HUES48 (cell line): ENCODE results near the gene ZXDC.

ENCODE experiments used
- H3K27ac ChIP-seq: one replicate; pipeline ENCODE4 v1.7.0; 2013; ENCODE audit warnings: low read depth, low read length, inconsistent platforms
- H3K27me3 ChIP-seq: 2 replicates; pipeline ENCODE4 v1.6.1; 2013; ENCODE audit warnings: mild to moderate bottlenecking, low read length; ENCODE audit not compliant: control insufficient read depth, insufficient read depth
- H3K36me3 ChIP-seq: 2 replicates; pipeline ENCODE4 v1.6.1; 2013; ENCODE audit warnings: low read length; ENCODE audit not compliant: control insufficient read depth, insufficient read depth
- H3K4me1 ChIP-seq: 2 replicates; pipeline ENCODE4 v1.6.1; 2013; ENCODE audit warnings: mild to moderate bottlenecking, low read length; ENCODE audit not compliant: control insufficient read depth, insufficient read depth
- H3K4me3 ChIP-seq: 2 replicates; pipeline ENCODE4 v1.5.1; 2013; ENCODE audit warnings: mild to moderate bottlenecking, low read depth, low read length
- H3K9ac ChIP-seq: 2 replicates; pipeline ENCODE4 v1.6.1; 2013; ENCODE audit warnings: mild to moderate bottlenecking, low read depth, low read length, moderate library complexity
- H3K9me3 ChIP-seq: 2 replicates; pipeline ENCODE4 v1.6.1; 2013; ENCODE audit warnings: low read length; ENCODE audit not compliant: control insufficient read depth, insufficient read depth

Gene ZXDC

GRCh38 chr3:126419151-126419703, 56.5 kb downstream of the ZXDC start:
- Histone ChIP-seq H3K27ac (no peak overlapping the region), H3K4me1 (peaks cover 9% of the 10 kb centered on the region), H3K36me3 (no peaks in the 10 kb centered on the region), H3K27me3 (no peaks in the 10 kb centered on the region), H3K4me3 (no peak overlapping the region), H3K9ac (no peak overlapping the region), H3K9me3 (no peaks in the 10 kb centered on the region)

- Histone ChIP-seq H3K27me3 (no peaks in the 10 kb centered on the region), H3K36me3 (no peaks in the 10 kb centered on the region), H3K4me3 (no peak overlapping the region), H3K9me3 (no peaks in the 10 kb centered on the region), H3K27ac (no peak overlapping the region), H3K4me1 (peaks cover 9% of the 10 kb centered on the region), H3K9ac (no peak overlapping the region)
These were observed 57.0 kb downstream of the ZXDC start for GRCh38 chr3:126418661-126419131.

GRCh38 chr3:126417981-126418530, 57.6 kb downstream of the ZXDC start:
- H3K27me3 ChIP-seq, result no peaks in the 10 kb centered on the region
- no peak overlapping the region for H3K4me3 ChIP-seq
- H3K36me3 ChIP-seq, result no peaks in the 10 kb centered on the region
- peaks cover 9% of the 10 kb centered on the region for H3K4me1 ChIP-seq
- no peak overlapping the region for H3K27ac ChIP-seq
- no peaks in the 10 kb centered on the region for H3K9me3 ChIP-seq
- H3K9ac ChIP-seq, result no peak overlapping the region

- no peak overlapping the region for H3K9ac ChIP-seq
- H3K4me1 ChIP-seq, result peaks cover 9% of the 10 kb centered on the region
- H3K27ac ChIP-seq, result no peak overlapping the region
These were observed 58.2 kb downstream of the ZXDC start for GRCh38 chr3:126417515-126417914.

GRCh38 chr3:126416943-126417342, 58.7 kb downstream of the ZXDC start:
- Histone ChIP-seq H3K27ac (no peak overlapping the region), H3K36me3 (no peaks in the 10 kb centered on the region), H3K27me3 (no peaks in the 10 kb centered on the region), H3K9ac (no peak overlapping the region), H3K9me3 (no peaks in the 10 kb centered on the region), H3K4me1 (peaks cover 9% of the 10 kb centered on the region), H3K4me3 (no peak overlapping the region)

More at GRCh38 chr3:126417515-126417914, 58.2 kb downstream of the ZXDC start:
- Histone ChIP-seq H3K4me3 (no peak overlapping the region), H3K36me3 (no peaks in the 10 kb centered on the region), H3K27me3 (no peaks in the 10 kb centered on the region), H3K9me3 (no peaks in the 10 kb centered on the region)

GRCh38 chr3:126415661-126416591, 59.8 kb downstream of the ZXDC start:
- Histone ChIP-seq H3K4me1 (peaks cover 9% of the 10 kb centered on the region), H3K4me3 (no peak overlapping the region), H3K9me3 (no peaks in the 10 kb centered on the region), H3K27ac (no peak overlapping the region), H3K9ac (no peak overlapping the region), H3K36me3 (no peaks in the 10 kb centered on the region), H3K27me3 (no peaks in the 10 kb centered on the region; the same call in 1 of the 2 replicates)

- H3K4me1 ChIP-seq, result peaks cover 6% of the 10 kb centered on the region
- H3K9me3 ChIP-seq, result no peaks in the 10 kb centered on the region
- no peak overlapping the region for H3K27ac ChIP-seq
- H3K9ac ChIP-seq, result no peak overlapping the region
- no peaks in the 10 kb centered on the region for H3K36me3 ChIP-seq
- H3K27me3 ChIP-seq, result no peaks in the 10 kb centered on the region; the same call in 1 of the 2 replicates
- H3K4me3 ChIP-seq, result no peak overlapping the region
These were observed 60.6 kb downstream of the ZXDC start for GRCh38 chr3:126414961-126415660.

GRCh38 chr3:126414406-126414805, 61.3 kb downstream of the ZXDC start:
- H3K36me3 ChIP-seq, result no peaks in the 10 kb centered on the region
- no peak overlapping the region for H3K27ac ChIP-seq
- no peaks in the 10 kb centered on the region; the same call in 1 of the 2 replicates for H3K27me3 ChIP-seq
- peaks cover 3% of the 10 kb centered on the region; the same call in 1 of the 2 replicates for H3K4me1 ChIP-seq
- H3K9ac ChIP-seq, result no peak overlapping the region
- no peak overlapping the region for H3K4me3 ChIP-seq
- no peaks in the 10 kb centered on the region for H3K9me3 ChIP-seq

GRCh38 chr3:126413693-126414080, 62.0 kb downstream of the ZXDC start:
- no peaks in the 10 kb centered on the region; the same call in 1 of the 2 replicates for H3K27me3 ChIP-seq
- H3K36me3 ChIP-seq, result no peaks in the 10 kb centered on the region

GRCh38 chr3:126412841-126413692, 62.6 kb downstream of the ZXDC start:
- no peak overlapping the region for H3K4me3 ChIP-seq
- no peaks in the 10 kb centered on the region for H3K36me3 ChIP-seq
- no peaks in the 10 kb centered on the region for H3K9me3 ChIP-seq
- no peak overlapping the region for H3K9ac ChIP-seq
- no peaks in the 10 kb centered on the region; the same call in 1 of the 2 replicates for H3K27me3 ChIP-seq
- H3K27ac ChIP-seq, result no peak overlapping the region
- H3K4me1 ChIP-seq, result peaks cover 3% of the 10 kb centered on the region; the same call in 1 of the 2 replicates

More at GRCh38 chr3:126413693-126414080, 62.0 kb downstream of the ZXDC start:
- peaks cover 3% of the 10 kb centered on the region; the same call in 1 of the 2 replicates for H3K4me1 ChIP-seq
- no peaks in the 10 kb centered on the region for H3K9me3 ChIP-seq
- H3K9ac ChIP-seq, result no peak overlapping the region
- H3K4me3 ChIP-seq, result no peak overlapping the region
- no peak overlapping the region for H3K27ac ChIP-seq
